ENCODE data around the gene RORB.
A peak's percentile ranks its signal among the peaks of the same experiment; 100 is the strongest.

RORB gene

GRCh38 chr9:74479711-74480110 is 17.4 kb upstream of the RORB start:
- H3K4me3 ChIP-seq, result no peak overlapping the region
- no peak for DNase-seq (ENCODE audit: low spot score)
- H3K27ac ChIP-seq, result no peak overlapping the region
- no peak for TF ChIP-seq CTCF (IDR thresholded peaks at IDR 0.05)

DNA sequence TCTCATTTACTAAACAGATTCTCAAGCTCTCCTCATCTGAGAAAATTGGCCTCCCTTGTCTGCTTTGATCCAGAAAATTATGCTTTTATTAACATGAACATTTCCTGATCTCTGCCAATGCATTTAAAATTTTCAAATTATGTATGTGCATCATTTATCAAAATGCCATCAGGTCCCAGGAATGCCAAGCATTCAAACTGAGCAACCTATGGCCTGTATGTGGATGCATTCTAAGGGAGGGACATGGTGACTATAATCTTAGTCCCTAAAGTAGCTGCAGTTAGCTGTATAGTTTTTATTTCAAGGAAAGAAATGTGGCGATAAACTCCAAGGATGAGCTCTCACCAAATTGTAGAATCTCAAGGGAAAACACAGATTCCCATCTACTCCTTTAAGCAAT is 9.7 kb upstream of the RORB start:
- Histone ChIP-seq H3K27ac (no peak overlapping the region), H3K4me3 (no peak overlapping the region)
- DNase-seq (ENCODE audit: low spot score), result no peak
- no peak for TF ChIP-seq CTCF (IDR thresholded peaks at IDR 0.05)

DNA sequence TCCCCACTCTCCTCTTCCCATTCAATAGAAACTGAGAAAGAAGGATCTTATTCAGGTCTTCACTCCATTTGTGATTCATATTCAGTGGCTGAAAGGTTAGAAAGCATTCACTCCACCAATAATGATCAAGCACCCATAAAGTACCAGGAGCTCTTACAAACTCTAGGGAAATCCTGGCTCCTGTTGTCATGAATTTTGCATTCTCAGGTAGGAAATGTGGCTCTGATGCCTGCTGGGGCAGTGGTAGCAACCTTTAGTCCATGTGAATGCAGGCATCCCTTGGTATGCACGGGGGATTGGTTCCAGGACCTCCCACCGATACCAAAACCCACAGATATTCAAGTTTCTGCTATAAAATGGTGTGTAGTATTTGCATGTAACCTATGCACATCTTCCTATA is 3.6 kb upstream of the RORB start:
- Histone ChIP-seq H3K4me3 (no peak overlapping the region), H3K27ac (no peak overlapping the region)
- TF ChIP-seq CTCF (IDR thresholded peaks at IDR 0.05), result no peak

DNA sequence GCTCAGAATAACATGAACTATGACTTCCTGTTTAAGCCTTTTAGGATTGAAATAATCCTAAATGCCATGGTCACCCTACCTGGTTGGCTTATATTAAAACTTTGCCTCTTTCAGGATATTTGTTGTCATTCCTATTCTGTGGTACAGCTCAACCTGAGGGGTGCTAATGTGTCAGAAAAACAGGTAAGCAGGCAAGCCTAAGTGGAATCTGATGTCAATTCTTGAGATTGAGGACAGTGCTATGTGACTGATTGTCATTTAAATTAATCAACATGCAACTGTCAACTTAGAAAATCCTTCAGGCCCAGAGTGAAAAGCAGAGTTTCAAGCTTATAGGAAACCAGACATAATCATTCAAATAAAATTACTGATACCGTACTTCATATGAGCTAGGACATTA is 2.6 kb upstream of the RORB start:
- no peak for DNase-seq (ENCODE audit: low spot score)
- no peak for TF ChIP-seq CTCF (IDR thresholded peaks at IDR 0.05)
- Histone ChIP-seq H3K4me3 (no peak overlapping the region), H3K27ac (no peak overlapping the region)

More for the DNA sequence above, 3.6 kb upstream of the RORB start:
- DNase-seq (ENCODE audit: low spot score), result no peak

DNA sequence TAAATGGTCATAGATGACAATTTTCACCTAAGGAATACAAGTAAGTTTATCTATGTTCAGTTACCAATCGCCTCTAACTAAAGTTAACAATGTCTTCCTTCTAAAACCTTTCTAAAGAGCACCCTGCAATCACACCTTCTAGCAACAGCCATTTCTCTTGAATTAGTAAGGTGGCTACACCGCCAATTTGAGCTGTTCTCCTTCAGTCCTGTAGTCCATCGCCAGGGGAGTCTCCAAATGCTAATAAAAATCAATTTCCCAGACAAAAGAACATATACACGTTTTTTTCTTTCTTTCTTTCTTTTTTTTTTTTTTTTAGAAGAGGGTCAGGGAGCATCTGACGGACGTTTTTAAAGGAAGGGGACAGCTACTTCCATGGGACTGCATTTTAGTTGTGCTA is 729 bp upstream of the RORB start:
- no peak for TF ChIP-seq CTCF (IDR thresholded peaks at IDR 0.05)
- H3K27ac ChIP-seq, result no peak overlapping the region

GRCh38 chr9:74497748-74498620 is 849 bp downstream of the RORB start:
- DNase-seq (ENCODE audit: low spot score), result no peak
- TF ChIP-seq CTCF (IDR thresholded peaks at IDR 0.05), result no peak
- Histone ChIP-seq H3K4me3 (peak overlapping the region; percentile 64), H3K27ac (no peak overlapping the region)

More for the DNA sequence above, 729 bp upstream of the RORB start:
- H3K4me3 ChIP-seq, result peak overlapping the region; percentile 64
- DNase-seq (ENCODE audit: low spot score), result no peak

DNA sequence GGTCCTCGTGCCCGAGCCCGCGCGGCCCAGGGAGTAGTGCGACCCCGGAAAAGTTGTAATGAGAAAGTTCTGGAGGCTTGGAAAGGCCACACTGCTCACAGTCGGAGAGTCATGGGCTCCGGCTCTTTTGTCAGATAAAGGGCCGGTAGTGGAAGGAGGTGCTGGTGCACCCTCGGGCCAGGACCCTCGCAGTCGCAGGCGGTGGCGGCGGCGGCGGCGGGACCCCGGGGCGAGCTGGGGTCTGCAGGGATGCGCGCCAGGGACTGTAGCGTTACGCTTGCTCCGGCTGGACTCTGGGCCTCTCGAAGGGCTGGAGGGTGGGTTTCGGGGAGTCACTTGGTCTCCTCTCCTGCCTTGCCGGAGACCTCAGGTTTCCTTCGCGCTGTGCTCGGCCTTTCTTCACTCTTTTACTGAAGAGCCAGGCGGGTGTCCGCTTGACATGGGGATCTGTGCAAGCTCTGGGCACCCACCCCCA is 1.5 kb downstream of the RORB start:
- Histone ChIP-seq H3K4me3 (peak overlapping the region; percentile 64), H3K27ac (no peak overlapping the region)
- no peak for TF ChIP-seq CTCF (IDR thresholded peaks at IDR 0.05)
- DNase-seq (ENCODE audit: low spot score), result no peak

All from coronary artery (tissue), 2 donors.